Stomach (tissue), 9 donors: ENCODE data around the gene CD84. TPM values are rescaled to one million over a fixed set of nuclear protein-coding genes. Genes with fewer than 3 reads are reported as not detected.

Experiments used
- DNase-seq, 2 donors: peaks; one replicate each; pipeline versions ENCODE4 v3.0.0 to v3.0.0-alpha.2; 2013 to 2019
- H3K27ac ChIP-seq, 5 donors: fragments of 200-600 bp in 4 of 5; sonication (generic) in 4 of 5; one replicate each; pipeline ENCODE4 v1.5.1; 2013 to 2019; ENCODE audit warnings: mild to moderate bottlenecking in 1 of 5, moderate library complexity in 1 of 5
- H3K27me3 ChIP-seq, 3 donors: fragments of 200-600 bp; sonication (generic); one replicate each; pipeline ENCODE4 v1.5.1; 2017 to 2019; ENCODE audit warnings: mixed run types in 1 of 3
- H3K36me3 ChIP-seq, 4 donors: fragments of 200-600 bp; sonication (generic); 1 replicate in 3 of 4; 2 replicates in 1 of 4; pipeline ENCODE4 v1.5.1; 2016 to 2019
- H3K4me1 ChIP-seq, 4 donors: fragments of 200-600 bp; sonication (generic); one replicate each; pipeline ENCODE4 v1.5.1; 2016 to 2019
- H3K4me3 ChIP-seq, 4 donors: fragments of 200-600 bp; sonication (generic) in 3 of 4; one replicate each; pipeline ENCODE4 v1.5.1; 2016 to 2019; ENCODE audit warnings: mild to moderate bottlenecking in 1 of 4
- H3K9me3 ChIP-seq, 4 donors: fragments of 200-600 bp; sonication (generic); one replicate each; pipeline ENCODE4 v1.5.1; 2016 to 2019
- EP300 ChIP-seq: sonication (generic); formaldehyde crosslinking; IDR thresholded peaks from one replicate; pipeline ENCODE4 v1.6.1; 2017; ENCODE audit warnings: antibody characterized with exemption
- POLR2A ChIP-seq, 4 donors: fragments of 450-650 bp; IDR thresholded peaks; one replicate each; pipeline ENCODE4 v1.6.1; 2016; ENCODE audit warnings: antibody characterized with exemption in 4 of 4, control low read depth in 2 of 4, mild to moderate bottlenecking in 1 of 4, moderate library complexity in 1 of 4
- POLR2AphosphoS5 ChIP-seq, 3 donors: sonication (generic); formaldehyde crosslinking; IDR thresholded peaks; one replicate each; pipeline ENCODE4 v1.6.1; 2016; ENCODE audit warnings: antibody characterized with exemption in 3 of 3
- WGBS, 5 donors: extraction: QIAGEN DNeasy Blood & Tissue Kit in 3 of 5; methylation state at CpG; one replicate each; pipeline versions ENCODE4 v1.1.5 to v1.1.7; 2013 to 2018; 5-methylcytosine and 5-hydroxymethylcytosine counted together
- intact Hi-C: fragments of 100-400 bp; cut with DNase I; formaldehyde crosslinking; loops from one replicate; pipeline ENCODE4 v1.15.1; 2023; ENCODE audit warnings: low total_unique reads
- polyA plus RNA-seq, 3 donors: library from polyadenylated mRNA; stranded (reverse); fragments of 200-250 nt; gene quantifications; one replicate each; pipeline ENCODE4 v1.2.3, GENCODE V29; 2013
- total RNA-seq, 5 donors: library from RNA; depleted of rRNA; stranded (reverse); fragments of >200 nt; gene quantifications; one replicate each; pipeline versions ENCODE4 v1.1.0 to v1.2.3, GENCODE V29; 2014 to 2016
- TF ChIP-seq, protein P1 (sequence below), 7 experiments: fragments of 450-650 bp in 4 of 7; fragments of 200-600 bp in 3 of 7; sonication (generic) in 3 of 7; IDR thresholded peaks; one replicate each; pipeline ENCODE4 v1.5.1; 2016 to 2019; ENCODE audit warnings: antibody characterized with exemption in 7 of 7, control low read depth in 2 of 7, mild to moderate bottlenecking in 1 of 7
- donor health status: healthy with polysubstance abuse.
- donor health status: Bipolar disorder and iron deficiency.
- donor health status: healthy.

Gene CD84
- total and polyA plus RNA-seq, 8 donors: 0.23 to 7.6 (median 1.7) TPM

DNA sequence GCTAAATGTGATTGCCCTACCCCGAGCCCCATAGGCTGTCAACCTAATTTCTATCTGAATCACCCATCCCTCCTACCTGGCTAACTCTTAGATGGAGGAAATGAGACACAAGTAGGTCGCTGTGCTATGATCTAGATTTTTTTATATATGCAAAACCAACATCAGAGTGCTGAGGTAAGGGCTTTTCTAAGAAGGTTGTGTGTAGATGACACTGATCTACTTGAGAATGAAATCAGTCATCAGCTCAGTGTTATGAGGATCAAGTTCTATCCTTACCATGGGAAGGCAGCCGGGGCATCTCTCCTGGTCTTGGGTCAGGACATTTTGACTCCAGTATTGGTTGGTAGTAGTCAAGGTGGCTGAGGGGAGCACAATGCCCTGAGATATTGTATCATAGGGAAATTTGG is 43.9 kb upstream of the CD84 start:
- WGBS, 5 donors: 79 to 88% (median 83%) methylated on average over 3 of the region's 3 CpGs
- TF ChIP-seq POLR2AphosphoS5 (IDR thresholded peaks at IDR 0.05) (no peak), POLR2A (IDR thresholded peaks at IDR 0.05) (no peak), EP300 (no peak)
- TF ChIP-seq, protein P1, sequence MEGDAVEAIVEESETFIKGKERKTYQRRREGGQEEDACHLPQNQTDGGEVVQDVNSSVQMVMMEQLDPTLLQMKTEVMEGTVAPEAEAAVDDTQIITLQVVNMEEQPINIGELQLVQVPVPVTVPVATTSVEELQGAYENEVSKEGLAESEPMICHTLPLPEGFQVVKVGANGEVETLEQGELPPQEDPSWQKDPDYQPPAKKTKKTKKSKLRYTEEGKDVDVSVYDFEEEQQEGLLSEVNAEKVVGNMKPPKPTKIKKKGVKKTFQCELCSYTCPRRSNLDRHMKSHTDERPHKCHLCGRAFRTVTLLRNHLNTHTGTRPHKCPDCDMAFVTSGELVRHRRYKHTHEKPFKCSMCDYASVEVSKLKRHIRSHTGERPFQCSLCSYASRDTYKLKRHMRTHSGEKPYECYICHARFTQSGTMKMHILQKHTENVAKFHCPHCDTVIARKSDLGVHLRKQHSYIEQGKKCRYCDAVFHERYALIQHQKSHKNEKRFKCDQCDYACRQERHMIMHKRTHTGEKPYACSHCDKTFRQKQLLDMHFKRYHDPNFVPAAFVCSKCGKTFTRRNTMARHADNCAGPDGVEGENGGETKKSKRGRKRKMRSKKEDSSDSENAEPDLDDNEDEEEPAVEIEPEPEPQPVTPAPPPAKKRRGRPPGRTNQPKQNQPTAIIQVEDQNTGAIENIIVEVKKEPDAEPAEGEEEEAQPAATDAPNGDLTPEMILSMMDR (IDR thresholded peaks at IDR 0.05): no peak
- intact Hi-C loops: no loop called here
- Histone ChIP-seq H3K27me3 (no peaks in the 10 kb centered on the region), H3K9me3 (no peaks in the 10 kb centered on the region), H3K27ac (no peak overlapping the region), H3K4me1 (no peaks in the 10 kb centered on the region), H3K4me3 (no peak overlapping the region), H3K36me3 (no peaks in the 10 kb centered on the region)
- no peak for DNase-seq

GRCh38 chr1:160622501-160623226 is 43.4 kb upstream of the CD84 start:
- H3K27ac ChIP-seq: no peak overlapping the region
- intact Hi-C loops: no loop called here
- H3K9me3 ChIP-seq: no peaks in the 10 kb centered on the region
- no peak for TF ChIP-seq POLR2A (IDR thresholded peaks at IDR 0.05)
- no peak for TF ChIP-seq EP300
- TF ChIP-seq, protein P1 (IDR thresholded peaks at IDR 0.05): no peak
- no peak for TF ChIP-seq POLR2AphosphoS5 (IDR thresholded peaks at IDR 0.05)
- WGBS, 5 donors: 78 to 87% (median 84%) methylated on average over 5 of the region's 5 CpGs
- H3K27me3 ChIP-seq: no peaks in the 10 kb centered on the region
- H3K4me1 ChIP-seq: no peaks in the 10 kb centered on the region
- DNase-seq: no peak
- no peak overlapping the region for H3K4me3 ChIP-seq
- no peaks in the 10 kb centered on the region for H3K36me3 ChIP-seq

GRCh38 chr1:160621633-160622413 is 42.5 kb upstream of the CD84 start:
- H3K36me3 ChIP-seq: no peaks in the 10 kb centered on the region
- intact Hi-C loops: no loop called here
- H3K27ac ChIP-seq: no peak overlapping the region
- DNase-seq: no peak
- H3K4me3 ChIP-seq: no peak overlapping the region
- H3K4me1 ChIP-seq: no peaks in the 10 kb centered on the region
- no peaks in the 10 kb centered on the region for H3K9me3 ChIP-seq
- 69 to 80% (median 76%) methylated on average over 8 of the region's 8 CpGs for WGBS, 5 donors
- TF ChIP-seq, protein P1 (IDR thresholded peaks at IDR 0.05): no peak
- TF ChIP-seq POLR2A (IDR thresholded peaks at IDR 0.05) (no peak), POLR2AphosphoS5 (IDR thresholded peaks at IDR 0.05) (no peak), EP300 (no peak)
- H3K27me3 ChIP-seq: no peaks in the 10 kb centered on the region

GRCh38 chr1:160620942-160621632 is 41.8 kb upstream of the CD84 start:
- intact Hi-C loops: no loop called here
- Histone ChIP-seq H3K4me3 (no peak overlapping the region), H3K36me3 (no peaks in the 10 kb centered on the region), H3K27ac (no peak overlapping the region), H3K9me3 (no peaks in the 10 kb centered on the region), H3K4me1 (no peaks in the 10 kb centered on the region), H3K27me3 (no peaks in the 10 kb centered on the region)
- no peak for DNase-seq
- 74 to 89% (median 85%) methylated on average over 5 of the region's 5 CpGs for WGBS, 5 donors
- TF ChIP-seq, protein P1 (IDR thresholded peaks at IDR 0.05): no peak
- no peak for TF ChIP-seq POLR2A (IDR thresholded peaks at IDR 0.05)
